Measurements from ENCODE around the gene LIF.

DNA sequence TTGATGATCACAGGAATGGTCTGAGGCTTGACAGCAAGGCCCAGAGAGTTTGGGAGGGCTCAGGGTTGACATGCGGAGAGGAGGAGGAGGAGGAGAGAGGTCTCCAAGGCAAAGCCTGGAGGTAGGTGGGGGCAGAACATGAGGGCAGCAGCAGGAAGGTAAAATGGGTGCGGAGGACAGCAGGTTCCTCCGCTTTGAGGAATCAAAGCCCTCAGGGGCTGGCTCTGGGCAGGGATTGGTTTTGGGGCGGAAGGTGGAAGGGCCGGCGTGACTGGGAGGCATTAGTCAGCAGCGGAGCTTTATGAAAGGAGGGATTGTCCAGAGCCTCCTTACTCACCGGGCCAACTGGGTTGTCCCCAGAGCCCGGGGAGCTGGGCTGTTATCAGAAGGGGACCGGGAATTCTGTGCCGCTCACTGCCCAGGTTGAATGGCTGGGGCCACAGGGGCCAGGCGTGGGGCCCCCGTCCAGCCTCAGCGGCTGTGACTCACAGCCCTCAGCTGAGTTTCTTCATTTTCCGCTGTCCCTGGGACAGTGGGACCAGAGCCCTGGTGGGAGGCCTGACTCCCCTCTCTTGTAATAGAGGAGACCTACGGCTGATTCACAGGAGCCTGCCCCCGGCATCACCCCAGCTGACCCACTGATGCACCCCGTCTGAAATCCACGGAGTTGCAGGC, 36.2 kb downstream of the LIF start:
- TF ChIP-seq, protein P1, sequence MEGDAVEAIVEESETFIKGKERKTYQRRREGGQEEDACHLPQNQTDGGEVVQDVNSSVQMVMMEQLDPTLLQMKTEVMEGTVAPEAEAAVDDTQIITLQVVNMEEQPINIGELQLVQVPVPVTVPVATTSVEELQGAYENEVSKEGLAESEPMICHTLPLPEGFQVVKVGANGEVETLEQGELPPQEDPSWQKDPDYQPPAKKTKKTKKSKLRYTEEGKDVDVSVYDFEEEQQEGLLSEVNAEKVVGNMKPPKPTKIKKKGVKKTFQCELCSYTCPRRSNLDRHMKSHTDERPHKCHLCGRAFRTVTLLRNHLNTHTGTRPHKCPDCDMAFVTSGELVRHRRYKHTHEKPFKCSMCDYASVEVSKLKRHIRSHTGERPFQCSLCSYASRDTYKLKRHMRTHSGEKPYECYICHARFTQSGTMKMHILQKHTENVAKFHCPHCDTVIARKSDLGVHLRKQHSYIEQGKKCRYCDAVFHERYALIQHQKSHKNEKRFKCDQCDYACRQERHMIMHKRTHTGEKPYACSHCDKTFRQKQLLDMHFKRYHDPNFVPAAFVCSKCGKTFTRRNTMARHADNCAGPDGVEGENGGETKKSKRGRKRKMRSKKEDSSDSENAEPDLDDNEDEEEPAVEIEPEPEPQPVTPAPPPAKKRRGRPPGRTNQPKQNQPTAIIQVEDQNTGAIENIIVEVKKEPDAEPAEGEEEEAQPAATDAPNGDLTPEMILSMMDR (IDR thresholded peaks at IDR 0.05), result no peak
- TF ChIP-seq POLR2A (IDR thresholded peaks at IDR 0.05; ENCODE audit: low read length), result no peak
- TF ChIP-seq CHD2 (IDR thresholded peaks at IDR 0.05; ENCODE audit: low read length, partially characterized antibody), result no peak
- TF ChIP-seq RFX5 (IDR thresholded peaks at IDR 0.05), result no peak
- no peak; the same call in 2 of the 3 replicates for TF ChIP-seq SMC3 (IDR thresholded peaks at IDR 0.05)
- TF ChIP-seq, protein P2, sequence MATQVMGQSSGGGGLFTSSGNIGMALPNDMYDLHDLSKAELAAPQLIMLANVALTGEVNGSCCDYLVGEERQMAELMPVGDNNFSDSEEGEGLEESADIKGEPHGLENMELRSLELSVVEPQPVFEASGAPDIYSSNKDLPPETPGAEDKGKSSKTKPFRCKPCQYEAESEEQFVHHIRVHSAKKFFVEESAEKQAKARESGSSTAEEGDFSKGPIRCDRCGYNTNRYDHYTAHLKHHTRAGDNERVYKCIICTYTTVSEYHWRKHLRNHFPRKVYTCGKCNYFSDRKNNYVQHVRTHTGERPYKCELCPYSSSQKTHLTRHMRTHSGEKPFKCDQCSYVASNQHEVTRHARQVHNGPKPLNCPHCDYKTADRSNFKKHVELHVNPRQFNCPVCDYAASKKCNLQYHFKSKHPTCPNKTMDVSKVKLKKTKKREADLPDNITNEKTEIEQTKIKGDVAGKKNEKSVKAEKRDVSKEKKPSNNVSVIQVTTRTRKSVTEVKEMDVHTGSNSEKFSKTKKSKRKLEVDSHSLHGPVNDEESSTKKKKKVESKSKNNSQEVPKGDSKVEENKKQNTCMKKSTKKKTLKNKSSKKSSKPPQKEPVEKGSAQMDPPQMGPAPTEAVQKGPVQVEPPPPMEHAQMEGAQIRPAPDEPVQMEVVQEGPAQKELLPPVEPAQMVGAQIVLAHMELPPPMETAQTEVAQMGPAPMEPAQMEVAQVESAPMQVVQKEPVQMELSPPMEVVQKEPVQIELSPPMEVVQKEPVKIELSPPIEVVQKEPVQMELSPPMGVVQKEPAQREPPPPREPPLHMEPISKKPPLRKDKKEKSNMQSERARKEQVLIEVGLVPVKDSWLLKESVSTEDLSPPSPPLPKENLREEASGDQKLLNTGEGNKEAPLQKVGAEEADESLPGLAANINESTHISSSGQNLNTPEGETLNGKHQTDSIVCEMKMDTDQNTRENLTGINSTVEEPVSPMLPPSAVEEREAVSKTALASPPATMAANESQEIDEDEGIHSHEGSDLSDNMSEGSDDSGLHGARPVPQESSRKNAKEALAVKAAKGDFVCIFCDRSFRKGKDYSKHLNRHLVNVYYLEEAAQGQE (IDR thresholded peaks at IDR 0.05), result no peak
- TF ChIP-seq, protein P3, sequence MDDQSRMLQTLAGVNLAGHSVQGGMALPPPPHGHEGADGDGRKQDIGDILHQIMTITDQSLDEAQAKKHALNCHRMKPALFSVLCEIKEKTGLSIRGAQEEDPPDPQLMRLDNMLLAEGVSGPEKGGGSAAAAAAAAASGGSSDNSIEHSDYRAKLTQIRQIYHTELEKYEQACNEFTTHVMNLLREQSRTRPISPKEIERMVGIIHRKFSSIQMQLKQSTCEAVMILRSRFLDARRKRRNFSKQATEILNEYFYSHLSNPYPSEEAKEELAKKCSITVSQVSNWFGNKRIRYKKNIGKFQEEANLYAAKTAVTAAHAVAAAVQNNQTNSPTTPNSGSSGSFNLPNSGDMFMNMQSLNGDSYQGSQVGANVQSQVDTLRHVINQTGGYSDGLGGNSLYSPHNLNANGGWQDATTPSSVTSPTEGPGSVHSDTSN (IDR thresholded peaks at IDR 0.05), result no peak
- TF ChIP-seq, protein P4, sequence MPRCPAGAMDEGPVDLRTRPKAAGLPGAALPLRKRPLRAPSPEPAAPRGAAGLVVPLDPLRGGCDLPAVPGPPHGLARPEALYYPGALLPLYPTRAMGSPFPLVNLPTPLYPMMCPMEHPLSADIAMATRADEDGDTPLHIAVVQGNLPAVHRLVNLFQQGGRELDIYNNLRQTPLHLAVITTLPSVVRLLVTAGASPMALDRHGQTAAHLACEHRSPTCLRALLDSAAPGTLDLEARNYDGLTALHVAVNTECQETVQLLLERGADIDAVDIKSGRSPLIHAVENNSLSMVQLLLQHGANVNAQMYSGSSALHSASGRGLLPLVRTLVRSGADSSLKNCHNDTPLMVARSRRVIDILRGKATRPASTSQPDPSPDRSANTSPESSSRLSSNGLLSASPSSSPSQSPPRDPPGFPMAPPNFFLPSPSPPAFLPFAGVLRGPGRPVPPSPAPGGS (IDR thresholded peaks at IDR 0.05), result no peak
- peak; percentile 65 to 81; a peak in 3 of 5 replicates for TF ChIP-seq EP300 (IDR thresholded peaks at IDR 0.05)
- TF ChIP-seq, protein P5, sequence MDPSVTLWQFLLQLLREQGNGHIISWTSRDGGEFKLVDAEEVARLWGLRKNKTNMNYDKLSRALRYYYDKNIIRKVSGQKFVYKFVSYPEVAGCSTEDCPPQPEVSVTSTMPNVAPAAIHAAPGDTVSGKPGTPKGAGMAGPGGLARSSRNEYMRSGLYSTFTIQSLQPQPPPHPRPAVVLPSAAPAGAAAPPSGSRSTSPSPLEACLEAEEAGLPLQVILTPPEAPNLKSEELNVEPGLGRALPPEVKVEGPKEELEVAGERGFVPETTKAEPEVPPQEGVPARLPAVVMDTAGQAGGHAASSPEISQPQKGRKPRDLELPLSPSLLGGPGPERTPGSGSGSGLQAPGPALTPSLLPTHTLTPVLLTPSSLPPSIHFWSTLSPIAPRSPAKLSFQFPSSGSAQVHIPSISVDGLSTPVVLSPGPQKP (IDR thresholded peaks at IDR 0.05; ENCODE audit: low read depth, low read length), result no peak

Measured in A549 (cell line).